Measurements from ENCODE around the gene FRMD7. TPM values are rescaled to one million over a fixed set of nuclear protein-coding genes. Genes with fewer than 3 reads are reported as not detected.
"Not testable (repeated sequence)": the region's sequence is repeated elsewhere in the genome, so short reads cannot be mapped to it uniquely, and the experiment has no call there.

Gene FRMD7
- total RNA-seq, 1 donor from 2014 or later, result not detected

DNA sequence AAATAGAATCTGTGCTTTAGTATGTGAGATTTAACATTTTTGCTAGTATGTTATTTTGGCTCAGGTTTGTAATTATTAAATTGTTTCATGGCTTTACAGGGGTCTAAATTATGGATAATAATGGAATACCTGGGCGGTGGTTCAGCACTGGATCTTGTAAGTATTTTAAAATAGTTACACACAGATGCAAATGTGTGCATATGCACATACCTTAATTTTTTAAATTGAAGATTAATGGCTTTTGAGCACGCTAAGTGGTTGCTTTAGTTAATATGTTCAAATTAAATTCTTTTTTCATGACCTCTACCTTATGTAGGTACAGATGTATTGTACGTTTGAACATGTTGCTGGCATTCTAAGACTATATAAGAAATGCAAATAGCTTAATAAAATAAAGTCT is 64.5 kb downstream of the FRMD7 start:
- no peak overlapping the region for H3K4me3 ChIP-seq
- intact Hi-C loops (cut with DNase I), result no loop called here
- no peaks in the 10 kb centered on the region for H3K27me3 ChIP-seq
- H3K9me3 ChIP-seq, result no peaks in the 10 kb centered on the region
- no peak overlapping the region for H3K27ac ChIP-seq
- no peak for TF ChIP-seq CTCF (IDR thresholded peaks at IDR 0.05)
- H3K36me3 ChIP-seq, result no peaks in the 10 kb centered on the region
- no peaks in the 10 kb centered on the region for H3K4me1 ChIP-seq
- DNase-seq (ENCODE audit: low spot score in 2 of 2), result no peak

- no peak for DNase-seq (ENCODE audit: low spot score in 2 of 2)
- no peaks in the 10 kb centered on the region for H3K27me3 ChIP-seq
- H3K27ac ChIP-seq, result no peak overlapping the region
- TF ChIP-seq CTCF (IDR thresholded peaks at IDR 0.05), result no peak
- no peaks in the 10 kb centered on the region for H3K9me3 ChIP-seq
- intact Hi-C loops (cut with DNase I), result no loop called here
- H3K4me3 ChIP-seq, result no peak overlapping the region
- no peaks in the 10 kb centered on the region for H3K36me3 ChIP-seq
- no peaks in the 10 kb centered on the region for H3K4me1 ChIP-seq
Observed at GRCh38 chrX:132059973-132060540, 67.8 kb downstream of the FRMD7 start.

DNA sequence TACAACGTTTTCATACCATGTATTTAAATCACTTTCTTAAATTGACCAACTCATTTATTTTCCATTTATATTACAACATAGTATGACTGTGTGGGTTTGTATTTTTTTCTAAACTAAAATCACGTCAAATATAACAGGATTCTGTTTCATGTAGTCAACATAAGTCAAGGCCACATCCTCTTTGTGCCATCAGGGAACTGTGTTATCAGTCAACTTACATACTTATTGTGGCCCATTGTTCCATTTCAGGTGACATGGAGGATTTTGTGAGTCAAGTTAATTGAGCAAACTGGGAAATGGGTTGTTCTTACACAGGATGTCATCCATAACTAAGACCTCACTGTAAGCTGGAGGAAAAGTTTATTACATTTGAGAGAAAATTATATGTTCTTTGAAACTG is 68.8 kb downstream of the FRMD7 start:
- Histone ChIP-seq H3K9me3 (no peaks in the 10 kb centered on the region), H3K27me3 (no peaks in the 10 kb centered on the region), H3K36me3 (no peaks in the 10 kb centered on the region), H3K4me1 (no peaks in the 10 kb centered on the region), H3K27ac (no peak overlapping the region), H3K4me3 (no peak overlapping the region)
- DNase-seq (ENCODE audit: low spot score in 2 of 2), result no peak
- intact Hi-C loops (cut with DNase I), result no loop called here
- TF ChIP-seq CTCF (IDR thresholded peaks at IDR 0.05), result no peak

DNA sequence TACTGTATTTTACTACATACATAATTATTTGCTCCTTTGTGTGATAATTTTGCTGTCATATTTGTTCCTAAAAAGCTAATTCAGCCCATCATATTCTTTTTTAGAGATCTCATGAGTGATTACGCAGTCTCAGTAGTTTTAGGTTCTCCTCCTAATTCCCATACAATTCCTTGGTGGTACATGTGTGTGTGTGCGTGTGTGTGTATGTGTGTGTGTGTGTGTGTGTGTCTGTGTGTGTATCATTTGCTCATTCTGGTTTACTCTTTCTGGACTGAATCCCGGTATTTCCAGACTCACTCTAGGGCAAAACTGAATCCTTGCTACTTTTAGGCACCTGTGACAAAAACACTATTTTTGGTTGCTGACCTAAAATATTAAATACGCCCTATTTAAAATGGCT is 69.8 kb downstream of the FRMD7 start:
- H3K27ac ChIP-seq, result no peak overlapping the region
- no peaks in the 10 kb centered on the region for H3K36me3 ChIP-seq
- no peaks in the 10 kb centered on the region for H3K9me3 ChIP-seq
- no peak for DNase-seq (ENCODE audit: low spot score in 2 of 2)
- H3K4me1 ChIP-seq, result no peaks in the 10 kb centered on the region
- intact Hi-C loops (cut with DNase I), result no loop called here
- no peak for TF ChIP-seq CTCF (IDR thresholded peaks at IDR 0.05)
- H3K27me3 ChIP-seq, result no peaks in the 10 kb centered on the region
- no peak overlapping the region for H3K4me3 ChIP-seq

GRCh38 chrX:132051778-132052177 is 76.0 kb downstream of the FRMD7 start:
- H3K27ac ChIP-seq; H3K4me3 ChIP-seq; H3K27me3 ChIP-seq; DNase-seq (ENCODE audit: low spot score in 2 of 2); H3K36me3 ChIP-seq; H3K9me3 ChIP-seq; intact Hi-C loops (cut with DNase I); H3K4me1 ChIP-seq: not testable (repeated sequence)

GRCh38 chrX:132046533-132046932 is 81.3 kb downstream of the FRMD7 start:
- H3K9me3 ChIP-seq, result no peaks in the 10 kb centered on the region
- intact Hi-C loops (cut with DNase I), result no loop called here
- H3K27ac ChIP-seq, result no peak overlapping the region
- no peaks in the 10 kb centered on the region for H3K4me1 ChIP-seq
- no peak for DNase-seq (ENCODE audit: low spot score in 2 of 2)
- no peaks in the 10 kb centered on the region for H3K27me3 ChIP-seq
- H3K36me3 ChIP-seq, result no peaks in the 10 kb centered on the region
- TF ChIP-seq CTCF (IDR thresholded peaks at IDR 0.05), result no peak
- H3K4me3 ChIP-seq, result no peak overlapping the region

Measured in ascending aorta (tissue), 2 donors.